GM23338 (cell line): Measurements from ENCODE around the gene CWC27. TPM values are rescaled to one million over a fixed set of nuclear protein-coding genes. Genes with fewer than 3 reads are reported as not detected.

ENCODE experiments used
- ATAC-seq: fragments of 200-7000 bp; cut with Tn5 transposase; 3 replicates; pipeline ENCODE4 v1.9.1; 2020
- DNase-seq: peaks from one replicate; pipeline ENCODE4 v3.0.0-alpha.2; 2015; ENCODE audit warnings: low spot score
- H2AFZ ChIP-seq: fragments of 200-600 bp; sonication (generic); 2 replicates; pipeline ENCODE4 v1.8.0; 2016; ENCODE audit warnings: antibody characterized with exemption, mild to moderate bottlenecking, moderate library complexity
- H3F3A ChIP-seq: fragments of 200-600 bp; sonication (generic); replicated peaks from 2 replicates; pipeline ENCODE4 v1.8.0; 2017; ENCODE audit warnings: antibody characterized with exemption, mixed run types, low read depth
- H3K27ac ChIP-seq: fragments of 200-600 bp; sonication (generic); 2 replicates; pipeline ENCODE4 v1.6.1; 2016; ENCODE audit warnings: low read depth
- H3K27me3 ChIP-seq: fragments of 200-600 bp; sonication (generic); 2 replicates; pipeline ENCODE4 v1.8.0; 2016; ENCODE audit warnings: mild to moderate bottlenecking, mixed run types, moderate library complexity; ENCODE audit not compliant: insufficient read depth
- H3K36me3 ChIP-seq: fragments of 200-600 bp; sonication (generic); 2 replicates; pipeline ENCODE4 v1.8.0; 2016; ENCODE audit warnings: mild to moderate bottlenecking; ENCODE audit not compliant: insufficient read depth
- H3K4me1 ChIP-seq: fragments of 200-600 bp; sonication (generic); 2 replicates; pipeline ENCODE4 v1.8.0; 2016; ENCODE audit warnings: mild to moderate bottlenecking, moderate library complexity; ENCODE audit not compliant: insufficient read depth
- H3K4me2 ChIP-seq: fragments of 200-600 bp; sonication (generic); 2 replicates; pipeline ENCODE4 v1.7.1; 2017; ENCODE audit warnings: mixed run types
- H3K4me3 ChIP-seq: fragments of 200-600 bp; sonication (generic); 2 replicates; pipeline ENCODE4 v1.6.1; 2016; ENCODE audit warnings: mixed run types
- H3K79me2 ChIP-seq: fragments of 200-600 bp; sonication (generic); replicated peaks from 2 replicates; pipeline ENCODE4 v1.8.0; 2017; ENCODE audit warnings: mild to moderate bottlenecking; ENCODE audit not compliant: insufficient read depth
- H3K9me2 ChIP-seq: fragments of 200-600 bp; sonication (generic); 2 replicates; pipeline ENCODE4 v1.8.0; 2017; ENCODE audit not compliant: insufficient read depth
- H4K20me1 ChIP-seq: fragments of 200-600 bp; sonication (generic); replicated peaks from 2 replicates; pipeline ENCODE4 v1.8.0; 2017; ENCODE audit warnings: mild to moderate bottlenecking; ENCODE audit not compliant: insufficient read depth
- H3K27ac Mint-ChIP-seq: 2 replicates; pipeline ENCODE4 v1.8.0; 2020; ENCODE audit warnings: inconsistent platforms, mild to moderate bottlenecking, moderate library complexity, mixed read lengths
- H3K27me3 Mint-ChIP-seq: 3 replicates; pipeline ENCODE4 v1.8.0; 2022; ENCODE audit warnings: low read depth, mild to moderate bottlenecking, moderate library complexity, mixed read lengths, inconsistent platforms; ENCODE audit not compliant: insufficient read depth, poor library complexity
- H3K36me3 Mint-ChIP-seq: 3 replicates; pipeline ENCODE4 v1.8.0; 2021; ENCODE audit warnings: low read depth, mild to moderate bottlenecking, inconsistent platforms, moderate library complexity, mixed read lengths
- H3K4me1 Mint-ChIP-seq: 3 replicates; pipeline ENCODE4 v1.8.0; 2020; ENCODE audit warnings: mild to moderate bottlenecking, inconsistent platforms, mixed read lengths
- H3K4me3 Mint-ChIP-seq: 3 replicates; pipeline ENCODE4 v1.8.0; 2021; ENCODE audit warnings: moderate library complexity, mild to moderate bottlenecking, inconsistent platforms, mixed read lengths
- H3K9me3 Mint-ChIP-seq: 3 replicates; pipeline ENCODE4 v1.8.0; 2020; ENCODE audit warnings: moderate library complexity, mild to moderate bottlenecking, inconsistent platforms, mixed read lengths
- CREB1 ChIP-seq: fragments of 250-450 bp; sonication (Bioruptor Pico); IDR thresholded peaks from 2 replicates; pipeline ENCODE4 v1.5.0; 2020; ENCODE audit warnings: low read depth, mild to moderate bottlenecking, moderate library complexity
- CTCF ChIP-seq, 2 experiments: fragments of 200-600 bp in 1 of 2; sonication (generic) in 1 of 2; conservative IDR thresholded peaks; 2 replicates each; pipeline versions ENCODE4 v1.5.1 to v1.6.1; 2016 to 2017; ENCODE audit warnings: antibody characterized with exemption in 2 of 2, low read depth in 2 of 2, mild to moderate bottlenecking in 2 of 2, moderate library complexity in 1 of 2
- ETS1 ChIP-seq: IDR thresholded peaks from 2 replicates; pipeline ENCODE4 v1.6.1; 2016; ENCODE audit warnings: antibody characterized with exemption
- EZH2 ChIP-seq: fragments of 200-600 bp; sonication (generic); IDR thresholded peaks from one replicate; pipeline ENCODE4 v1.8.0; 2017; ENCODE audit warnings: antibody characterized with exemption, mild to moderate bottlenecking, low read depth; ENCODE audit not compliant: unreplicated experiment
- EZH2phosphoT487 ChIP-seq: fragments of 200-600 bp; sonication (generic); IDR thresholded peaks from one replicate; pipeline ENCODE4 v1.8.1; 2018; ENCODE audit warnings: antibody characterized with exemption; ENCODE audit not compliant: unreplicated experiment
- JUNB ChIP-seq: IDR thresholded peaks from one replicate; pipeline ENCODE4 v1.6.1; 2016; ENCODE audit warnings: antibody characterized with exemption; ENCODE audit not compliant: unreplicated experiment
- NANOG ChIP-seq: IDR thresholded peaks from 2 replicates; pipeline ENCODE4 v1.6.1; 2016; ENCODE audit warnings: antibody characterized with exemption, borderline replicate concordance
- POLR2AphosphoS5 ChIP-seq: IDR thresholded peaks from 2 replicates; pipeline ENCODE4 v1.6.1; 2016; ENCODE audit warnings: antibody characterized with exemption, low read depth
- REST ChIP-seq: IDR thresholded peaks from one replicate; pipeline ENCODE4 v1.6.1; 2018; ENCODE audit warnings: antibody characterized with exemption; ENCODE audit not compliant: unreplicated experiment
- STAT1 ChIP-seq: IDR thresholded peaks from one replicate; pipeline ENCODE4 v1.6.1; 2016; ENCODE audit warnings: antibody characterized with exemption; ENCODE audit not compliant: unreplicated experiment
- ZNF114 ChIP-seq: fragments of 250-450 bp; sonication (Bioruptor Pico); IDR thresholded peaks from 2 replicates; pipeline ENCODE4 v1.5.0; 2020; ENCODE audit warnings: mild to moderate bottlenecking, moderate library complexity
- polyA plus RNA-seq: library from polyadenylated mRNA; unstranded; fragments of >200 nt; fragmentation: Nextera tagmentation; extraction: Ambion mirVana; gene quantifications from 2 replicates; pipeline ENCODE4 v1.2.1, GENCODE V29; 2016
- total RNA-seq: library from RNA; depleted of rRNA; stranded (reverse); fragments of >200 nt; shearing (Covaris generic); gene quantifications from 2 replicates; pipeline ENCODE4 v1.2.3, GENCODE V29; 2014

CWC27 gene
- total and polyA plus RNA-seq, 2 experiments from 2014 or later, result 27.7 to 115 TPM

GRCh38 chr5:64853777-64854176, 85.0 kb downstream of the CWC27 start (continued):
- TF ChIP-seq CTCF (conservative IDR thresholded peaks at IDR 0.05; ENCODE audit: low read depth in 2 of 2) (no peak), EZH2 (no peak), EZH2phosphoT487 (no peak)

- no peak overlapping the region for H2AFZ ChIP-seq
- ATAC-seq (no peak), DNase-seq (no peak)
- H3K9me2 ChIP-seq, result no peaks in the 10 kb centered on the region
- no peaks in the 10 kb centered on the region for H3K4me1 ChIP-seq
- Mint-ChIP-seq H3K4me3 (no peak overlapping the region), H3K9me3 (no peaks in the 10 kb centered on the region), H3K4me1 (no peaks in the 10 kb centered on the region), H3K36me3 (peaks cover 8% of the 10 kb centered on the region; the same call in 2 of the 3 replicates), H3K27me3 (no peaks in the 10 kb centered on the region), H3K27ac (peak overlapping the region; percentile 49)
- H3K4me3 ChIP-seq, result no peak overlapping the region
- no peaks in the 10 kb centered on the region for H3K79me2 ChIP-seq
- no peaks in the 10 kb centered on the region for H3K27me3 ChIP-seq
- no peak overlapping the region for H3K27ac ChIP-seq
- H4K20me1 ChIP-seq, result no peaks in the 10 kb centered on the region
- no peaks in the 10 kb centered on the region for H3K36me3 ChIP-seq
- H3K4me2 ChIP-seq, result no peak overlapping the region
- no peaks in the 10 kb centered on the region for H3F3A ChIP-seq
- TF ChIP-seq CTCF (conservative IDR thresholded peaks at IDR 0.05; ENCODE audit: low read depth in 2 of 2), result no peak
- no peak for TF ChIP-seq EZH2
- no peak for TF ChIP-seq NANOG
- TF ChIP-seq ZNF114 (CRISPR knock-in tag), result no peak
- TF ChIP-seq ETS1, result no peak
- no peak for TF ChIP-seq POLR2AphosphoS5
- TF ChIP-seq EZH2phosphoT487, result no peak
- no peak for TF ChIP-seq JUNB
- TF ChIP-seq REST, result no peak
- TF ChIP-seq STAT1, result no peak
- no peak for TF ChIP-seq CREB1
Observed at GRCh38 chr5:64854855-64855254, 86.1 kb downstream of the CWC27 start.
